ENCODE measurements around the gene ITGA3. TPM values are rescaled to one million over a fixed set of nuclear protein-coding genes. Genes with fewer than 3 reads are reported as not detected.

The ITGA3 gene
- total RNA-seq, 2 experiments from 2014 or later = 10.3 to 11.3 TPM

DNA sequence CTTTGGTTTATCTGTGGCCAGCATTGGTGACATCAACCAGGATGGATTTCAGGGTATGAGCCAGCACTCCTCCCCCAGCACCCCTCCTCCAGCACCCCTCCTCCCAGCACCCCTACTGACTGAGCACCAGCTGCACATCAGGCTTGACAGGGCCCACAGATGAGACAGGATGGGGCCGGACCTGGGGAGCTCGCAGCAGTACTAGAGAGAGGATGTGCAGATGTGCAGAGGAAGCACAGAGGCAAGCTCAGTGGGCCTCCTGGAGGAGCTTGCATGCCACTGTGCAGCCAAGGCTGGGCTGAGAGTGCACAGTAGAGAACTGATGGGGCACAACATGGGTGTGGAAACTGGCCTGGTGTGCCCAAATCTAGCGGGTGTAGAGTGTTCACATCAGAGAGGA lies 16.2 kb downstream of the ITGA3 start:
- DNase-seq (no peak), ATAC-seq (peak; percentile 71)
- no peak overlapping the region for H3K27ac Mint-ChIP-seq
- CTCF ChIA-PET = interaction anchor here (0.6 to 1.4 kb wide), 2 partner anchors 10 to 16 kb away, joined by 3 read pairs; no protein-coding TSS in a partner anchor
- peaks cover 2% of the 10 kb centered on the region for H3K4me1 Mint-ChIP-seq
- peaks cover 11% of the 10 kb centered on the region for H3K36me3 Mint-ChIP-seq
- no peaks in the 10 kb centered on the region for H3K27me3 Mint-ChIP-seq
- H3K9me3 Mint-ChIP-seq (ENCODE audit: low read depth) = peaks cover 3% of the 10 kb centered on the region
- no peak overlapping the region for H3K4me3 Mint-ChIP-seq

DNA sequence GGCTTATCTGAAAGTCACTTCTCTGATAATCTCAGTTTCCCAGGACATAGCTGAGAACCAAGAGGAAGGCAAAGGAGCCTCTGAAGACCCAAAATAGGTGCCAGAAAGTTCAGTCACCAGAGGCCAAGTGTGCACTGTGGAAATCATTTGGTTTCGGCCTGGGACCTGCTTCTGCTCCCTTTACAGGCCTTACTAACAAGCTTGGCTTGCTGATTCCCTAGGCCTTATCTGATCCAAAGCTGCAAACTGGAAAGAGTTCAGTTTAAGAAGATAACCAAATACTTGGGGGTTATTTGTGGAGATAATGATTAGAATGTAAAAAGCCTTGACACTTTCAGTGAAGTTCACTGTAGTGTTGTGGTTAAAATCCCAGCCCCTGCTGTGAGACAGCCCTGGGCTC lies 17.0 kb downstream of the ITGA3 start:
- Mint-ChIP-seq H3K4me3 (no peak overlapping the region), H3K27ac (no peak overlapping the region), H3K9me3 (ENCODE audit: low read depth) (peaks cover 3% of the 10 kb centered on the region), H3K4me1 (peaks cover 2% of the 10 kb centered on the region), H3K36me3 (peaks cover 11% of the 10 kb centered on the region), H3K27me3 (no peaks in the 10 kb centered on the region)
- CTCF ChIA-PET = interaction anchor here (1.0 to 2.8 kb wide), 3 partner anchors 9 to 150 kb away, joined by 3 to 8 read pairs (median 3); partner anchors contain the start of gene ITGA3
- no peak for DNase-seq
- ATAC-seq = no peak

DNA sequence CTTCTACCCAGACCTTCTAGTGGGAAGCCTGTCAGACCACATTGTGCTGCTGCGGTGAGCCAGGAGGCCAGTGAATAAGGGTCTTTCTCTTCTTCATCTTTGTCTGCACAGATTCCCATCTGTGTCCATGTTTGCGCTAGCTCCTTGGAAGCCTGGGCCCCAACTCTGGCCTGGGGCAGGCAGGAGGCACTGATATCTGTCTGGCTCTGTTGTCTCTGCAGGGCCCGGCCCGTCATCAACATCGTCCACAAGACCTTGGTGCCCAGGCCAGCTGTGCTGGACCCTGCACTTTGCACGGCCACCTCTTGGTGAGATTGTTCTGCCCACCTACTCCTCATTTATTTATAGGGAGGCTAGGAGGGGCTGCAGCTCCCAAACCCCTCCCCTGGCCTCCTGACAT lies 18.3 kb downstream of the ITGA3 start:
- CTCF ChIA-PET = interaction anchor here (1.1 to 2.8 kb wide), 4 partner anchors 14 to 23 kb away, joined by 3 to 8 read pairs (median 5); partner anchors contain the start of genes ITGA3 and PDK2
- H3K27me3 Mint-ChIP-seq = no peaks in the 10 kb centered on the region
- no peak overlapping the region for H3K27ac Mint-ChIP-seq
- DNase-seq (no peak), ATAC-seq (no peak)
- no peak overlapping the region for H3K4me3 Mint-ChIP-seq
- H3K36me3 Mint-ChIP-seq = peaks cover 11% of the 10 kb centered on the region
- peaks cover 3% of the 10 kb centered on the region for H3K9me3 Mint-ChIP-seq (ENCODE audit: low read depth)
- peaks cover 2% of the 10 kb centered on the region for H3K4me1 Mint-ChIP-seq

- DNase-seq (no peak), ATAC-seq (no peak)
- CTCF ChIA-PET = interaction anchor here (1.2 to 2.8 kb wide), 3 partner anchors 12 to 41 kb away, joined by 3 to 8 read pairs (median 5); partner anchors contain the start of gene ITGA3
- no peak overlapping the region for H3K4me3 Mint-ChIP-seq
- peaks cover 2% of the 10 kb centered on the region for H3K4me1 Mint-ChIP-seq
- peaks cover 3% of the 10 kb centered on the region for H3K9me3 Mint-ChIP-seq (ENCODE audit: low read depth)
- H3K27me3 Mint-ChIP-seq = no peaks in the 10 kb centered on the region
- H3K36me3 Mint-ChIP-seq = peaks cover 11% of the 10 kb centered on the region
- no peak overlapping the region for H3K27ac Mint-ChIP-seq
These were observed 19.6 kb downstream of the ITGA3 start for GRCh38 chr17:50075446-50076032.

GRCh38 chr17:50076221-50076590 lies 20.3 kb downstream of the ITGA3 start:
- ATAC-seq (no peak), DNase-seq (no peak)
- peaks cover 3% of the 10 kb centered on the region for H3K9me3 Mint-ChIP-seq (ENCODE audit: low read depth)
- H3K4me1 Mint-ChIP-seq = peaks cover 2% of the 10 kb centered on the region
- CTCF ChIA-PET = interaction anchor here (1.2 to 1.4 kb wide), 2 partner anchors 11 to 41 kb away, joined by 3 to 5 read pairs; no protein-coding TSS in a partner anchor
- no peak overlapping the region for H3K4me3 Mint-ChIP-seq
- peaks cover 8% of the 10 kb centered on the region for H3K36me3 Mint-ChIP-seq
- H3K27me3 Mint-ChIP-seq = no peaks in the 10 kb centered on the region
- no peak overlapping the region for H3K27ac Mint-ChIP-seq

DNA sequence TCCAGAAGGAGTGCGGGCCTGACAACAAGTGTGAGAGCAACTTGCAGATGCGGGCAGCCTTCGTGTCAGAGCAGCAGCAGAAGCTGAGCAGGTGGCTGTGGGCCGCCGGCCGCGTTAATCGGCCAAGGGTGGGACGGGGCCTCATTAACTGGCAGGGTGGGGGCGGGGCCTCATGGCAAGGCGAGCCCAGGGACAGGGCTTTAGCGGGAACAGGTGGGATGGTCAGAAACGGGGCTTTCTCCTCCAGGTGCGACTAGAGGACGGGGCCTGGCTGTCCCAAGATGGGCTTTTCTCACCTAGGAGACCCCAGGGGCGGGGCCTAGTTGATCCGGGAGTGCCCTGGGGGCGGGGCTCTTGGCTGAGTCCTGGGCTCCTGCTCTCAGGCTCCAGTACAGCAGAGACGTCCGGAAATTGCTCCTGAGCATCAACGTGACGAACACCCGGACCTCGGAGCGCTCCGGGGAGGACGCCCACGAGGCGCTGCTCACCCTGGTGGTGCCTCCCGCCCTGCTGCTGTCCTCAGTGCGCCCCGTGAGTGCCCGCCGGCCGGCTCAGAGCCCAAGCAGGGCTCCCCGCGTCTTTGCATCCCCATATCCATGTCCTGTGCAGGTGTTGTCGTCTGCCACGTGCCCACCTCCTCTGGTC lies 20.8 kb downstream of the ITGA3 start:
- Mint-ChIP-seq H3K4me1 (peaks cover 2% of the 10 kb centered on the region), H3K27ac (no peak overlapping the region), H3K4me3 (no peak overlapping the region), H3K9me3 (ENCODE audit: low read depth) (peaks cover under 1% of the 10 kb centered on the region), H3K27me3 (no peaks in the 10 kb centered on the region), H3K36me3 (peaks cover 6% of the 10 kb centered on the region)
- ATAC-seq = no peak
- CTCF ChIA-PET = interaction anchor here (1.2 to 2.9 kb wide), 4 partner anchors 11 to 42 kb away, joined by 3 to 16 read pairs (median 6); no protein-coding TSS in a partner anchor
- no peak for DNase-seq

GRCh38 chr17:50078430-50078829 lies 22.5 kb downstream of the ITGA3 start:
- CTCF ChIA-PET = interaction anchor here (0.8 to 2.9 kb wide), 5 partner anchors 9 to 80 kb away, joined by 3 to 16 read pairs (median 8); partner anchors contain the start of gene ITGA3
- H3K36me3 Mint-ChIP-seq = peaks cover 3% of the 10 kb centered on the region
- no peaks in the 10 kb centered on the region for H3K9me3 Mint-ChIP-seq (ENCODE audit: low read depth)
- H3K4me1 Mint-ChIP-seq = no peaks in the 10 kb centered on the region
- no peak overlapping the region for H3K4me3 Mint-ChIP-seq
- ATAC-seq (no peak), DNase-seq (no peak)
- no peak overlapping the region for H3K27ac Mint-ChIP-seq
- no peaks in the 10 kb centered on the region for H3K27me3 Mint-ChIP-seq

DNA sequence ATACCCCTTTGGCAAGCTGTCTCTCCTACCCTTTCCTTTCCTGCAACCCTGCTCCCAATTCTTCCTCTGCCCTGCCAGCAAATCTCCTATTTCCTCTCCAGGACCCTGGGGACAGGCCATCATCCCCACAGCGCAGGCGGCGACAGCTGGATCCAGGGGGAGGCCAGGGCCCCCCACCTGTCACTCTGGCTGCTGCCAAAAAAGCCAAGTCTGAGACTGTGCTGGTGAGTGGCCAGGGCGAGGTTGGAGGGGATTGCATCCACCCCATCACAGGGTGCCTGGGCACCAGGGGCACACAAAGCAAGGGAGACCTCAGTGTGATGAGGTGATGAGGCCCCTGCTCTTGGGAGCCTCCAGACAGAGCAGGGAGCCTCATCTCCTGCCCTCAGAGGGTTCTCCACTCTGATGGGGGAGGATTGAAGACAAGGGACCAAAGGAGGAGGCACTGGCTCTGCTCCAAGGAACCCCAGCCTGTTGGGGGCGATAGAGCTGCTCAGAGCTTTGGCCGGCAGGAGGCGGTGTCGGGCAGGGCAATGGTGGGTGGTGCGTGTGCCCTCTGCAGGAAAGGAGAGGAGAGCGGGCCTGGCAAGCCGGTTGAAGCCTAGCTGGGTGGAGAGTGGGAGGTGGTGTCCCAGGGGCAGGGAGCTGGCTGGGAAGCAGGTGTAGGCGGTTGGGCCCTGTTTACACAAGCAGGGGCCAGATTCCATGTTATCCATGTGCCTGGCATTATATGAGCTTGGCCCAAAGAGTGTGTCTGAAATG lies 23.6 kb downstream of the ITGA3 start:
- ATAC-seq (peak; percentile 23), DNase-seq (no peak)
- no peak overlapping the region for H3K4me3 Mint-ChIP-seq
- CTCF ChIA-PET = interaction anchor here (0.7 to 2.9 kb wide), 8 partner anchors 8 to 81 kb away, joined by 3 to 16 read pairs (median 4); partner anchors contain the start of gene ITGA3
- no peak overlapping the region for H3K27ac Mint-ChIP-seq
- no peaks in the 10 kb centered on the region for H3K27me3 Mint-ChIP-seq
- H3K9me3 Mint-ChIP-seq (ENCODE audit: low read depth) = no peaks in the 10 kb centered on the region
- H3K4me1 Mint-ChIP-seq = no peaks in the 10 kb centered on the region
- peaks cover 3% of the 10 kb centered on the region for H3K36me3 Mint-ChIP-seq

GRCh38 chr17:50080096-50080480 lies 24.2 kb downstream of the ITGA3 start:
- Mint-ChIP-seq H3K27ac (no peak overlapping the region), H3K27me3 (no peaks in the 10 kb centered on the region), H3K4me1 (no peaks in the 10 kb centered on the region), H3K36me3 (peaks cover 3% of the 10 kb centered on the region), H3K9me3 (ENCODE audit: low read depth) (no peaks in the 10 kb centered on the region), H3K4me3 (no peak overlapping the region)
- no peak for ATAC-seq
- CTCF ChIA-PET = interaction anchor here (0.7 to 1.6 kb wide), 4 partner anchors 13 to 64 kb away, joined by 3 to 4 read pairs (median 4); partner anchors contain the start of gene ITGA3
- DNase-seq = no peak

- Mint-ChIP-seq H3K9me3 (ENCODE audit: low read depth) (no peaks in the 10 kb centered on the region), H3K4me1 (no peaks in the 10 kb centered on the region), H3K27ac (no peak overlapping the region), H3K27me3 (no peaks in the 10 kb centered on the region), H3K36me3 (peaks cover 3% of the 10 kb centered on the region), H3K4me3 (no peak overlapping the region)
- ATAC-seq = no peak
- DNase-seq = no peak
- CTCF ChIA-PET = interaction anchor here (1.4 to 2.1 kb wide), 3 partner anchors 13 to 54 kb away, joined by 4 to 9 read pairs (median 4); no protein-coding TSS in a partner anchor
These were observed 24.9 kb downstream of the ITGA3 start for GRCh38 chr17:50080827-50081226.

- H3K4me1 Mint-ChIP-seq = no peaks in the 10 kb centered on the region
- no peak overlapping the region for H3K4me3 Mint-ChIP-seq
- DNase-seq = no peak
- H3K9me3 Mint-ChIP-seq (ENCODE audit: low read depth) = no peaks in the 10 kb centered on the region
- H3K27me3 Mint-ChIP-seq = no peaks in the 10 kb centered on the region
- no peak overlapping the region for H3K27ac Mint-ChIP-seq
- H3K36me3 Mint-ChIP-seq = peaks cover 3% of the 10 kb centered on the region
- ATAC-seq = no peak
- CTCF ChIA-PET = interaction anchor here (1.2 to 2.1 kb wide), 4 partner anchors 9 to 25 kb away, joined by 3 to 9 read pairs (median 6); no protein-coding TSS in a partner anchor
These were observed 25.8 kb downstream of the ITGA3 start for GRCh38 chr17:50081757-50082156.

DNA sequence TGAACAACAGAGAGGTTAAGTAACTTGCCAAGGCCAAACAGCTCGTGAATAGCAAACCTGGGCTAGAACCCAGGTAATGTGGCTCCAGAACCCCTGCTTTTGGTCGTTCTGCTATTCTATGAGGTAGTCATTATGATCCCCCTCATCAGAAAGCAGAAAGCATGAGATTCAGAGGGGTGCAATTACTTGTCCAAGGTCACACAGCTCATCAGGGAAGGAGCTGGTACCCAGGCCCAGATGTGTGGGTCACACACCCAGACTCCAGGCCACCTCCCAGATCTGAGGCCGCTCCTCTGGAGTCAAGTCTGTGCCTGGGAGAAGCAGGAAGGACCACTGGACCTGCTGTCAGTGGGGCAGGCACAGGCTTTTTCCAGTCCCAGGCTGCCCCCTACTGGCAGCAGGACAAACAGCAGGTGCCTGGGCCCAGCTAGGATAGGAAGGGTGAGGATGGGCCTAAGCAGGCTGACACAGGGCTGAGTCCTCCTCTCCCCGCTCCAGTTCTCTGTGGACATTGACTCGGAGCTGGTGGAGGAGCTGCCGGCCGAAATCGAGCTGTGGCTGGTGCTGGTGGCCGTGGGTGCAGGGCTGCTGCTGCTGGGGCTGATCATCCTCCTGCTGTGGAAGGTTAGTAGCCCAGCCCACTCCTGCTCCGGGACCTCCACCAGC lies 31.5 kb downstream of the ITGA3 start:
- Mint-ChIP-seq H3K27me3 (no peaks in the 10 kb centered on the region), H3K9me3 (ENCODE audit: low read depth) (no peaks in the 10 kb centered on the region), H3K36me3 (no peaks in the 10 kb centered on the region), H3K27ac (no peak overlapping the region), H3K4me1 (no peaks in the 10 kb centered on the region), H3K4me3 (no peak overlapping the region)
- peak; percentile 90 for ATAC-seq
- peak; percentile 86 for DNase-seq
- CTCF ChIA-PET = interaction anchor here (0.5 to 3.2 kb wide), 41 partner anchors 9 to 530 kb away, joined by 3 to 149 read pairs (median 5); partner anchors contain the start of genes ITGA3 and PDK2
